Colonic mucosa (tissue), 4 donors: ENCODE data around the gene HOXC12. TPM values are rescaled to one million over a fixed set of nuclear protein-coding genes. Genes with fewer than 3 reads are reported as not detected.

Experiments
- DNase-seq: peaks from one replicate; pipeline ENCODE4 v3.0.0-alpha.2; 2020
- H3K27ac ChIP-seq: fragments of 200-600 bp; one replicate; pipeline ENCODE4 v1.8.0; 2021
- H3K27me3 ChIP-seq: fragments of 200-600 bp; one replicate; pipeline ENCODE4 v1.8.0; 2021
- H3K36me3 ChIP-seq: fragments of 200-600 bp; one replicate; pipeline ENCODE4 v1.8.0; 2021
- H3K4me1 ChIP-seq: fragments of 200-600 bp; one replicate; pipeline ENCODE4 v1.8.0; 2021; ENCODE audit warnings: mild to moderate bottlenecking
- H3K4me3 ChIP-seq: fragments of 200-600 bp; one replicate; pipeline ENCODE4 v1.8.0; 2021
- H3K9ac ChIP-seq, 2 donors: one replicate each; pipeline ENCODE4 v1.7.0; 2013; ENCODE audit warnings: control low read depth in 2 of 2, low read depth in 2 of 2, low read length in 2 of 2
- H3K9me3 ChIP-seq: fragments of 200-600 bp; one replicate; pipeline ENCODE4 v1.8.0; 2021
- intact Hi-C: fragments of 100-400 bp; cut with DNase I; formaldehyde crosslinking; loops from one replicate; pipeline ENCODE4 v1.14.1; 2022
- total RNA-seq, 2 donors: library from RNA; stranded (reverse); fragmentation: NEBNext Ultra II Directional in 1 of 2; extraction: Animal tissue kit (Norgen Biotek cat#: 25700) in 1 of 2; gene quantifications; one replicate each; pipeline ENCODE4 v1.2.1, GENCODE V29; 2021
- TF ChIP-seq, protein P1 (sequence below): fragments of 200-600 bp; IDR thresholded peaks from one replicate; pipeline ENCODE4 v1.8.0; 2022; ENCODE audit warnings: antibody characterized with exemption, mild to moderate bottlenecking
- donor health status: healthy.
- donor health status: DM: no; HTN: no; CAD: no.
- donor health status: DM: no; HTN: no; CAD: no.

Gene HOXC12
- total RNA-seq, 2 donors from 2014 or later: not detected

DNA sequence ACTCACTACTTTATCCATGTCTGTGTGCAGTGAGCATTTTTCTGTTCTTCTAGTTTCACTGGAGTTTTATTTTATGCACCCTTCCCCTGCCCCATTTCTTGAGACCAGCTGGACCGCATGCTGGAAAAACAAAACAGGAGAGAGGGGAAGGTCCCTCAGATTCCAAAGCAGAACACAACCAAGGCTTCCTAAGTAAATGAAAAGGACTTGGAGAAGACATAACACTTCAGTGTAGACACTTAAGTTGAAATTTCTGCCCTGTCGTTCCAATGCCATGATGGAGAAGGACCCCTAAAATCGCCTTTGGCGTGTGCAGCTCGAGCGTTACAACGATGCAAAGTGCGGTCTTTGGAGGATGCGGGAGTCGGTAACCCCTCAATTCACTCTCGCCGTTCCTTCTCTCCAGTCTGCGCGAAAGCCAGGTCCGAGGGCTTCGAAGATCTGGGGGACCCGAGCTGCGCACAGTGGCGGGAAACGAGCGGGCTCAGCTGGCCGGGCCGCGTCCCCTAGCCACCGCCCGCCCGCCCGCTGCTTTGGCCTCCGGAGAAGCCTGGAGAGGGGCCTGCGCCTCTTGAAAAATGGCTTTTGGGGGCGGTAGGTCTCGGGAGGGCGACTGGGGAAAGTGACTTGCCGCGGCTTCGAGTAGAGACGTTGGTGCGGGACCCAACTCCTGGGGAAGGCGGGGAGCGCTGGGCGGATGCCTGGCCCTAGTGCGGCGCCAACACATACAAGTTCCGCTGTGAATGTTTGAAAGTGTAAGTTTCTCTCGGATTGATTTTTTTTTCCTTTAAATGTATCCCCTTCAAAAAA is 27.3 kb upstream of the HOXC12 start:
- Histone ChIP-seq H3K9ac (no peak overlapping the region), H3K9me3 (no peaks in the 10 kb centered on the region), H3K27me3 (peaks cover 67% of the 10 kb centered on the region), H3K27ac (no peak overlapping the region), H3K36me3 (no peaks in the 10 kb centered on the region), H3K4me1 (no peaks in the 10 kb centered on the region), H3K4me3 (no peak overlapping the region)
- DNase-seq: no peak
- TF ChIP-seq, protein P1, sequence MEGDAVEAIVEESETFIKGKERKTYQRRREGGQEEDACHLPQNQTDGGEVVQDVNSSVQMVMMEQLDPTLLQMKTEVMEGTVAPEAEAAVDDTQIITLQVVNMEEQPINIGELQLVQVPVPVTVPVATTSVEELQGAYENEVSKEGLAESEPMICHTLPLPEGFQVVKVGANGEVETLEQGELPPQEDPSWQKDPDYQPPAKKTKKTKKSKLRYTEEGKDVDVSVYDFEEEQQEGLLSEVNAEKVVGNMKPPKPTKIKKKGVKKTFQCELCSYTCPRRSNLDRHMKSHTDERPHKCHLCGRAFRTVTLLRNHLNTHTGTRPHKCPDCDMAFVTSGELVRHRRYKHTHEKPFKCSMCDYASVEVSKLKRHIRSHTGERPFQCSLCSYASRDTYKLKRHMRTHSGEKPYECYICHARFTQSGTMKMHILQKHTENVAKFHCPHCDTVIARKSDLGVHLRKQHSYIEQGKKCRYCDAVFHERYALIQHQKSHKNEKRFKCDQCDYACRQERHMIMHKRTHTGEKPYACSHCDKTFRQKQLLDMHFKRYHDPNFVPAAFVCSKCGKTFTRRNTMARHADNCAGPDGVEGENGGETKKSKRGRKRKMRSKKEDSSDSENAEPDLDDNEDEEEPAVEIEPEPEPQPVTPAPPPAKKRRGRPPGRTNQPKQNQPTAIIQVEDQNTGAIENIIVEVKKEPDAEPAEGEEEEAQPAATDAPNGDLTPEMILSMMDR: no peak
- intact Hi-C loops: no loop called here

DNA sequence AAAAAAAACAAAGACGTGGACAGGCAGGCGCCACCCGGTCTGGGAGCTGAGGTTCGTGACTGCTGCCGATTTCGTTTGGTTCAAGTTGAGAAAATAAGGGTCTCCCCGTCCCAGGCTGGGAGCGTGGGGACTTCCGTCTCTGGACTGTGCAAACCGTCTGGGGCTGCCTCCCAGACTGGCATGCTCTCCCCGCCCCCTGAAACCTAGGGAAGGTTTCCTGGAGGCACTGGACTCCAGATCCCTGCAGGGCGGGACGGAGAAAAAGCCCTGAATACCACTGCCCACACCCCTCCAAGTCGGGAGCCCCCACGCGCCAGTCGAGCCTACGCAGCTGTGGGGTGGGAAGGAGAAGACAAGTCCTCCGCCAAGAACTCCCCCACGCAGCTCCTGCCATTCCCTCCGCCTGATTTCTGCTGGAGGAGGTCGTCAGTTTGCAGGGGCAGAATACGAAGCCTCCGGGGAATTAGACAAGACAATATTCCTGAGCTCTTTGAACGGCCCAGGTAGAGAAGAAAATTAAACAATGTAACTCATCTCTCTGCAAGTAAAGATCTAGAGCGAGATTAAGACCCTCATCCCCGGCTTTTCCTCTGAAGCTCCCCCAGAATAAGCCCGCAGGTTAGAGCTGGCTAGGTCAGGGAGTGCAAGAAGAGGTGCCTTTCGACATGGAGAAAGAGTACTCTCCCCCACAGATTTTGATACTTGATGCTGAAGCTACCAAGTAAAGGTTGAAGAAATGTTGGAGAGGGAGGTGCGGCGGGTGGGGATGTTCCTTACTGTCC is 26.5 kb upstream of the HOXC12 start:
- Histone ChIP-seq H3K27ac (no peak overlapping the region), H3K4me3 (no peak overlapping the region), H3K36me3 (no peaks in the 10 kb centered on the region), H3K27me3 (peaks cover 75% of the 10 kb centered on the region), H3K9ac (no peak overlapping the region), H3K4me1 (no peaks in the 10 kb centered on the region), H3K9me3 (no peaks in the 10 kb centered on the region)
- intact Hi-C loops: no loop called here
- no peak for DNase-seq
- TF ChIP-seq, protein P1: no peak

GRCh38 chr12:53929527-53929926 is 25.2 kb upstream of the HOXC12 start:
- H3K9ac ChIP-seq: no peak overlapping the region
- TF ChIP-seq, protein P1: no peak
- no peaks in the 10 kb centered on the region for H3K36me3 ChIP-seq
- no peaks in the 10 kb centered on the region for H3K9me3 ChIP-seq
- intact Hi-C loops: no loop called here
- no peak overlapping the region for H3K27ac ChIP-seq
- H3K4me1 ChIP-seq: no peaks in the 10 kb centered on the region
- no peak for DNase-seq
- H3K27me3 ChIP-seq: peaks cover 88% of the 10 kb centered on the region
- H3K4me3 ChIP-seq: no peak overlapping the region

- Histone ChIP-seq H3K27ac (no peak overlapping the region), H3K4me1 (no peaks in the 10 kb centered on the region), H3K9me3 (no peaks in the 10 kb centered on the region), H3K27me3 (peaks cover 99% of the 10 kb centered on the region), H3K36me3 (no peaks in the 10 kb centered on the region), H3K4me3 (no peak overlapping the region), H3K9ac (no peak overlapping the region)
- intact Hi-C loops: no loop called here
- DNase-seq: no peak
- TF ChIP-seq, protein P1: no peak
Measured at GRCh38 chr12:53930591-53931255, 24.0 kb upstream of the HOXC12 start.

DNA sequence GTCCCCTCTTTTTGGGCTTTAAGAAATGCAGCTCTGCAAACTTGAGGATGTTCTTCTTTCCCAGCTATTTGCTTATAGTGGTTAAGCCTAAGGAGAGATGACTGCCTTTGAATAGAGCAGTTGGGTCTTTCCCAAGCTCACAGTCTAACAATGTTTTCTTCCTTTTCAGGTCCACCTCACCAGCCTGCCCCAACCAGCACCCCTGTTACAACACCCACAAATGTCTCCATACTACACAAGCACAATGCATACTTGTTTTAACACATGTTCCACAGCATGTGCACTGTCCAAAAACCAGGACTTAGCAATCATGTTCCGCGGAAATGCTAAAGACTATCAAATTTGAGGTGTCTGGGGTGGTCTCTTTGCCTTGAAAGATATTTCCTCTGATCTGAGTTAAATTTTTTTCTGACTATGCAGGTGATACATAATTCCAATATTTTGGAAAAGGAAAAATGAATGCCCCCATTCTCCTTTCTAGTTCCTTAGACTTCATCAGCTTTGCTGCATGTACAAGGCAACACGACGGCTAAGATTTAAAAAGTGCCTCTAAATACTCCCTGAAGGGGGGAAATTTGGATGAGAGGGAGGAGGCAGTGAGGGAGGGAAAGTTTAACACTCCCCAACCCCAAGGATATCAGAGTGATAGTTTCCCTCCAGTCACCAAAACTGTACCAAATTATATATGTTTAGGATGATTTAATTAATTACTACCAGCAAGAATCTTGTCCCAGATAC is 22.7 kb upstream of the HOXC12 start:
- no peak overlapping the region for H3K9ac ChIP-seq
- no peaks in the 10 kb centered on the region for H3K9me3 ChIP-seq
- TF ChIP-seq, protein P1: no peak
- no peaks in the 10 kb centered on the region for H3K36me3 ChIP-seq
- no peak overlapping the region for H3K4me3 ChIP-seq
- intact Hi-C loops: no loop called here
- no peak overlapping the region for H3K27ac ChIP-seq
- H3K27me3 ChIP-seq: peaks cover 99% of the 10 kb centered on the region
- no peak for DNase-seq
- no peaks in the 10 kb centered on the region for H3K4me1 ChIP-seq
